ENCODE results near the gene VPS39. TPM values are rescaled to one million over a fixed set of nuclear protein-coding genes. Genes with fewer than 3 reads are reported as not detected.

Gene VPS39
- total RNA-seq, 4 donors from 2014 or later: 105 to 354 (median 153) TPM

DNA sequence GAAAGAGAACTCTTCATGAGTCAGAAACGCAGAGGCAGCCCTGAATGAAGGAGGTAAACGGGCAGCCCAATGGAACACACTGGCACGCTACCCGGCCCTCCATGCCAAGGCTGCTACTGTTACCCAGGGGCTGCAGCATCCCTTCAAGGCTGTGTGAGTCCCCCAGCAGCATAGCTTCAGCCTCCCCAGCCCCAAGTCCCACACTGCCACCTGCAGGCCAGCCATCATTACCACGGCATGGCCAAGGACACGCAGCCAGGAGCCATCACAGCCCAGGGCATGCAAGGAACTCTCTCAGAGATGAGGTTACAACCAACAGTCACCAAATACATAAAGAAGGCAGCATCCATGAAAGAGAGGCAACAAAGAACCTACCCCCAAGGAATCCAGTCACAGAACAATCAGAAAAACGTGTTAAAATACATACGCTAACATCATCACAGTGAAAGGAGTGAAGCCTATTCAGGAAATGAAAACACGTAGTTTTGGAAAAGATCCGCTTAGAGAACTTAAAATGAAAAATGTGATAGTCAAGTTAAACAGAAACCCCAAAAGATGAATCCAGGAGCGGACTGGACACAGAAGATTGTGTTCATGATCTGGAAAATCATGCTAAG is 74.1 kb downstream of the VPS39 start:
- peaks cover 2 to 10% of the 10 kb centered on the region in 2 donors for H3K9me3 ChIP-seq
- intact Hi-C loops (cut with DNase I; ENCODE audit: low total_unique reads) (no loop called here), in situ Hi-C loops (cut with MboI; ENCODE audit: low pct_ligation_motif_present in 1 of 4, low pct_unique_long_range_greater_than_20kb in 1 of 4, low sequenced_read_pairs in 3 of 4) (loop anchor here in 2 of 4 donors (10.0 kb wide), 2 partner anchors 69 to 139 kb away; no protein-coding TSS in a partner anchor)
- H3K4me3 ChIP-seq: no peak overlapping the region
- TF ChIP-seq POLR2A (IDR thresholded peaks at IDR 0.05): no peak
- TF ChIP-seq, protein P1, sequence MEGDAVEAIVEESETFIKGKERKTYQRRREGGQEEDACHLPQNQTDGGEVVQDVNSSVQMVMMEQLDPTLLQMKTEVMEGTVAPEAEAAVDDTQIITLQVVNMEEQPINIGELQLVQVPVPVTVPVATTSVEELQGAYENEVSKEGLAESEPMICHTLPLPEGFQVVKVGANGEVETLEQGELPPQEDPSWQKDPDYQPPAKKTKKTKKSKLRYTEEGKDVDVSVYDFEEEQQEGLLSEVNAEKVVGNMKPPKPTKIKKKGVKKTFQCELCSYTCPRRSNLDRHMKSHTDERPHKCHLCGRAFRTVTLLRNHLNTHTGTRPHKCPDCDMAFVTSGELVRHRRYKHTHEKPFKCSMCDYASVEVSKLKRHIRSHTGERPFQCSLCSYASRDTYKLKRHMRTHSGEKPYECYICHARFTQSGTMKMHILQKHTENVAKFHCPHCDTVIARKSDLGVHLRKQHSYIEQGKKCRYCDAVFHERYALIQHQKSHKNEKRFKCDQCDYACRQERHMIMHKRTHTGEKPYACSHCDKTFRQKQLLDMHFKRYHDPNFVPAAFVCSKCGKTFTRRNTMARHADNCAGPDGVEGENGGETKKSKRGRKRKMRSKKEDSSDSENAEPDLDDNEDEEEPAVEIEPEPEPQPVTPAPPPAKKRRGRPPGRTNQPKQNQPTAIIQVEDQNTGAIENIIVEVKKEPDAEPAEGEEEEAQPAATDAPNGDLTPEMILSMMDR (IDR thresholded peaks at IDR 0.05): peak; percentile 48 to 70 (median 64)
- H3K27ac ChIP-seq: no peak overlapping the region
- 63 to 79% methylated on average over 6 to 11 of the region's 11 CpGs for WGBS, 2 donors (ENCODE audit: low coverage in 1 of 2)
- peak; percentile 79 for DNase-seq
- no peaks in the 10 kb centered on the region for H3K36me3 ChIP-seq
- H3K4me1 ChIP-seq: peaks cover 0 to 4% (median 0%) of the 10 kb centered on the region in 4 donors
- no peaks in the 10 kb centered on the region for H3K27me3 ChIP-seq

DNA sequence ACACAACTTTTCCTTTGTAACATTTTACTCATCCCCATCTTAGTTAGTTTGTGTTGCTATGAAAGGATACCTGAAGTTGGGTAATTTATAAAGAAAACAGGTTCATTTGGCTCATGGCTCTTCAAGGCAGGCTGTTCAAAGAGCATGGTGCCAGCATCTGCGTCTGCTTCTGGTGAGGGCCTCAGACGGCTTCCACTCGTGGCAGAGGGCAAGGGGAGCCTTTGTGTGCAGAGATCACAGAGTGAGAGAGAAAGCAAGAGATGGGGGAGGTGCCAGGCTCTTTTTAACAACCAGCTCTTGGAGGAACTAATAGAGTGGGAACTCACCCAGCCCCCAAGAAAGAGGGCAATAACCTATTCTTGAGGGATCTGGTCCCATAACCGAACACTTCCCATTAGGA is 74.7 kb downstream of the VPS39 start:
- intact Hi-C loops (cut with DNase I; ENCODE audit: low total_unique reads) (no loop called here), in situ Hi-C loops (cut with MboI; ENCODE audit: low pct_ligation_motif_present in 1 of 4, low pct_unique_long_range_greater_than_20kb in 1 of 4, low sequenced_read_pairs in 3 of 4) (loop anchor here in 2 of 4 donors (10.0 kb wide), 2 partner anchors 69 to 139 kb away; no protein-coding TSS in a partner anchor)
- TF ChIP-seq EP300 (IDR thresholded peaks at IDR 0.05; ENCODE audit: low read depth): no peak
- TF ChIP-seq POLR2AphosphoS5 (IDR thresholded peaks at IDR 0.05): no peak
- TF ChIP-seq POLR2A (IDR thresholded peaks at IDR 0.05): no peak
- TF ChIP-seq, protein P1 (IDR thresholded peaks at IDR 0.05): no peak
- Histone ChIP-seq H3K36me3 (no peaks in the 10 kb centered on the region), H3K27me3 (no peaks in the 10 kb centered on the region), H3K4me1 (no peaks in the 10 kb centered on the region), H3K27ac (no peak overlapping the region), H3K4me3 (no peak overlapping the region), H3K9me3 (peaks cover 2 to 10% of the 10 kb centered on the region in 2 donors)
- DNase-seq: no peak
- WGBS, 2 donors (ENCODE audit: low coverage in 1 of 2): 84 to 89% methylated on average over 2 to 4 of the region's 4 CpGs

DNA sequence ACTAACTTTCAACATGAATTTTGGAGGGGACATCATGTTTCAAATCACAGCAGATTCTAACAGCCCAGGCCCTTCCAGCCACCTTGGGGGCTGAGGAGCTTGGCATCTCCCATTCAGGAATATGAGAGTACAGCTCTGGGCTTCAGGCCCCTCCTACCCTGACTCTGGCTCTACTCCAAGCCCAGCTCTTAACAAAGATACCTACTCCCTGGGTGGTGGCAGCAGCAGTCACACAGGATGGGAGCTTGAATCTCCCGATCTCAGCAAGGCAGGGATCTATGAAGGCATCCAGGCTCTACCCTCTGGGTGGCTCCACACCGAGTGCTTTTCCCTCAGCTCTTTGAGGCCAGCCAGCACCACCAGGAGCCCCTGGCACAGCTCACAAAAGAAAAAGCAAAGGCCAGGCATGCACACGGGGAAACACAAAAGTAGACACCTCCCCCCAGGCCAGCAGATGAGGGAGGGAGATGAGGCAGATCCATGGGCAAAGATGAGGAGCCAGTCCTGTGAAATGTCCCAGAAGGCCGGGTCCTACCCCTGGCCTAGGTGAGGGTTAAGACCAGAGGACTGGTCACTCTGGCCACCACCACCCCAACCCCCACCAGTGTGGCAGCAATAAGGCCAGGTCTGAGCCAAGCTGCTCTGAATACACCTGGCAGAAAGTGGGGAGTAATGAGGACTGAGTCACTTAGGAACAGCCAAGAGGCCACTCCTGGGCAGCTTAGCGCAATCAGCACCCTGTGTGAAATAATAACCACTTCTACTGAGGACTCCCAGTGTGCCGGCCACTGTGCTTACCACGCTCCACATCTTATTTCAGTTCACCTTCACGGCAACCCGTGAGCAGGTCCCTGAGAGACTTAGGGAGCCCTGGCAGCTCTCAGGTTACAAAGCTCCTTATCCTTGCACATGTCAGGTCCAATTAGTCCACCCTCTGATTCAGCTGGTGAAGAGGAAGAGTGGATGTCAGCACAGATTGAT is 76.0 kb downstream of the VPS39 start:
- no peaks in the 10 kb centered on the region for H3K36me3 ChIP-seq
- H3K27ac ChIP-seq: no peak overlapping the region
- H3K4me1 ChIP-seq: no peaks in the 10 kb centered on the region
- 78 to 90% methylated on average over 2 to 7 of the region's 9 CpGs for WGBS, 2 donors (ENCODE audit: low coverage in 1 of 2)
- no peaks in the 10 kb centered on the region for H3K27me3 ChIP-seq
- intact Hi-C loops (cut with DNase I; ENCODE audit: low total_unique reads): no loop called here
- DNase-seq: no peak
- no peaks in the 10 kb centered on the region for H3K9me3 ChIP-seq
- in situ Hi-C loops (cut with MboI; ENCODE audit: low pct_ligation_motif_present in 1 of 4, low pct_unique_long_range_greater_than_20kb in 1 of 4, low sequenced_read_pairs in 3 of 4): loop anchor here in 2 of 4 donors (10.0 kb wide), 2 partner anchors 67 to 137 kb away; no protein-coding TSS in a partner anchor
- no peak for TF ChIP-seq POLR2A (IDR thresholded peaks at IDR 0.05)
- TF ChIP-seq, protein P1 (IDR thresholded peaks at IDR 0.05): no peak
- no peak for TF ChIP-seq POLR2AphosphoS5 (IDR thresholded peaks at IDR 0.05)
- TF ChIP-seq EP300 (IDR thresholded peaks at IDR 0.05; ENCODE audit: low read depth): no peak
- no peak overlapping the region for H3K4me3 ChIP-seq

DNA sequence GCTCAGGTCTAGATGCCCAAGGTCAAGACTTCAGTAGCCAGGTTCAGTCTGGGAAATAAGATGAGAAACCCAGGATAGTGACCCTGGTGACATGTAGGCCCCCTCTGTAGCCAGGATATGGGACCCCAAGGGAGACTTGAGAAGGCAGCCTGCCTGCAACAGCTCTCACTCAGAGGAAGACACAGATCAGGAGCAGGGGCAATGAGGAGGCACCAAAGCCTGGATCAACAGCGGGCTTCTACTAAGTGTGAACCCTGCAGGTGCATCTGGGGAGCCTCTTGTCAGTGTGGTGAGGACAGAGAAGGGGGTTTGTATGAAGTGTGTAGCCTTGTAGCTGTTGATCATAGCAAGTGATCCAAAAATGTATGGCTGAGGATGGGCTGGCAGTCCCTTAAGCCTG is 77.1 kb downstream of the VPS39 start:
- no peak overlapping the region for H3K27ac ChIP-seq
- intact Hi-C loops (cut with DNase I; ENCODE audit: low total_unique reads) (no loop called here), in situ Hi-C loops (cut with MboI; ENCODE audit: low pct_ligation_motif_present in 1 of 4, low pct_unique_long_range_greater_than_20kb in 1 of 4, low sequenced_read_pairs in 3 of 4) (loop anchor here in 2 of 4 donors (10.0 kb wide), 2 partner anchors 66 to 136 kb away; no protein-coding TSS in a partner anchor)
- no peaks in the 10 kb centered on the region for H3K36me3 ChIP-seq
- no peaks in the 10 kb centered on the region for H3K4me1 ChIP-seq
- DNase-seq: no peak
- H3K9me3 ChIP-seq: no peaks in the 10 kb centered on the region
- WGBS, 2 donors (ENCODE audit: low coverage in 1 of 2): 100% methylated on average over 1 of the region's 1 CpG; no CpG with 5 or more reads in 1 of the 2 donors
- H3K27me3 ChIP-seq: no peaks in the 10 kb centered on the region
- no peak for TF ChIP-seq POLR2AphosphoS5 (IDR thresholded peaks at IDR 0.05)
- TF ChIP-seq EP300 (IDR thresholded peaks at IDR 0.05; ENCODE audit: low read depth): no peak
- TF ChIP-seq, protein P1 (IDR thresholded peaks at IDR 0.05): no peak
- no peak for TF ChIP-seq POLR2A (IDR thresholded peaks at IDR 0.05)
- no peak overlapping the region for H3K4me3 ChIP-seq
